ENCODE results near the gene HDAC9.

Gene HDAC9

GRCh38 chr7:18494821-18495408, 634 bp upstream of the HDAC9 start:
- no peak for DNase-seq

- DNase-seq, result no peak
Observed at GRCh38 chr7:18496341-18496700, 772 bp downstream of the HDAC9 start.

GRCh38 chr7:18497082-18497481, 1.5 kb downstream of the HDAC9 start:
- DNase-seq, result no peak

- DNase-seq, result no peak
Observed at GRCh38 chr7:18497800-18498199, 2.3 kb downstream of the HDAC9 start.

GRCh38 chr7:18498341-18498740, 2.8 kb downstream of the HDAC9 start:
- DNase-seq, result no peak

GRCh38 chr7:18499407-18500177, 4.0 kb downstream of the HDAC9 start:
- DNase-seq, result no peak

GRCh38 chr7:18503126-18503866, 7.7 kb downstream of the HDAC9 start:
- DNase-seq, result no peak

GRCh38 chr7:18504965-18505364, 9.4 kb downstream of the HDAC9 start:
- no peak for DNase-seq

- DNase-seq, result no peak
Observed at GRCh38 chr7:18505870-18506460, 10.4 kb downstream of the HDAC9 start.

GRCh38 chr7:18508443-18509427, 13.2 kb downstream of the HDAC9 start:
- no peak for DNase-seq

- DNase-seq, result no peak
Observed at GRCh38 chr7:18509481-18509880, 13.9 kb downstream of the HDAC9 start.

- DNase-seq, result no peak
Observed at GRCh38 chr7:18511351-18512140, 16.0 kb downstream of the HDAC9 start.

- no peak for DNase-seq
Observed at GRCh38 chr7:18513343-18513742, 17.8 kb downstream of the HDAC9 start.

- DNase-seq, result no peak
Observed at GRCh38 chr7:18515067-18515466, 19.5 kb downstream of the HDAC9 start.

GRCh38 chr7:18517646-18518045, 22.1 kb downstream of the HDAC9 start:
- no peak for DNase-seq

- DNase-seq, result no peak
Observed at GRCh38 chr7:18518555-18518954, 23.0 kb downstream of the HDAC9 start.

- DNase-seq, result no peak
Observed at GRCh38 chr7:18520450-18521235, 25.1 kb downstream of the HDAC9 start.

- DNase-seq, result no peak
Observed at GRCh38 chr7:18521236-18521589, 25.7 kb downstream of the HDAC9 start.

- no peak for DNase-seq
Observed at GRCh38 chr7:18521945-18522566, 26.5 kb downstream of the HDAC9 start.

GRCh38 chr7:18524248-18524647, 28.7 kb downstream of the HDAC9 start:
- DNase-seq, result no peak
